Psoas muscle (tissue), 8 donors: Measurements from ENCODE around the gene LCLAT1. TPM values are rescaled to one million over a fixed set of nuclear protein-coding genes. Genes with fewer than 3 reads are reported as not detected.

Experiments
- ATAC-seq, 4 donors: fragments of 200-7000 bp; cut with Tn5 transposase; one replicate each; pipeline ENCODE4 v1.9.1; 2020; ENCODE audit warnings: moderate library complexity in 3 of 4, mild to moderate bottlenecking in 2 of 4
- DNase-seq, 2 donors: peaks; one replicate each; pipeline ENCODE4 v3.0.0-alpha.2; 2020
- H3K27ac ChIP-seq: fragments of 200-600 bp; one replicate; pipeline ENCODE4 v1.8.0; 2022
- H3K27me3 ChIP-seq, 3 donors: fragments of 200-600 bp in 1 of 3; one replicate each; pipeline versions ENCODE4 v1.6.1 to v1.8.0; 2013 to 2022; ENCODE audit warnings: low read length in 2 of 3, mild to moderate bottlenecking in 2 of 3, moderate library complexity in 1 of 3; ENCODE audit not compliant: insufficient read depth in 3 of 3
- H3K36me3 ChIP-seq, 2 donors: fragments of 200-600 bp in 1 of 2; one replicate each; pipeline versions ENCODE4 v1.6.1 to v1.8.0; 2013 to 2022; ENCODE audit warnings: low read depth in 1 of 2, mild to moderate bottlenecking in 1 of 2, moderate library complexity in 1 of 2; ENCODE audit not compliant: insufficient read depth in 1 of 2
- H3K4me1 ChIP-seq: fragments of 200-600 bp; one replicate; pipeline ENCODE4 v1.8.0; 2022
- H3K4me3 ChIP-seq: fragments of 200-600 bp; one replicate; pipeline ENCODE4 v1.8.0; 2022; ENCODE audit warnings: mild to moderate bottlenecking
- H3K9me3 ChIP-seq: fragments of 200-600 bp; one replicate; pipeline ENCODE4 v1.8.0; 2022
- WGBS, 3 donors: extraction: QIAGEN DNeasy Blood & Tissue Kit; methylation state at CpG; one replicate each; pipeline versions ENCODE4 v1.1.6 to v1.1.7; 2013; 5-methylcytosine and 5-hydroxymethylcytosine counted together
- intact Hi-C, 2 donors: fragments of 100-400 bp; cut with DNase I; formaldehyde crosslinking; loops; one replicate each; pipeline versions ENCODE4 v1.11.0 to v1.14.2; 2022
- polyA plus RNA-seq, 3 donors: library from polyadenylated mRNA; stranded (reverse); fragments of 200-250 nt; gene quantifications; one replicate each; pipeline ENCODE4 v1.2.3, GENCODE V29; 2013
- total RNA-seq, 4 donors: library from RNA; stranded (reverse); fragmentation: NEBNext Ultra II Directional in 2 of 4; extraction: Animal tissue kit (Norgen Biotek cat#: 25700) in 2 of 4; gene quantifications; one replicate each; pipeline versions ENCODE4 v1.2.1 to v1.2.4, GENCODE V29; 2021 to 2023
- TF ChIP-seq, protein P1 (sequence below): fragments of 200-600 bp; IDR thresholded peaks from one replicate; pipeline ENCODE4 v1.8.0; 2022; ENCODE audit warnings: antibody characterized with exemption
- donor health status: healthy with polysubstance abuse.
- donor health status: DM: no; HTN: no; CAD: no; lungs with moderate emphysema.
- donor health status: Bipolar disorder and iron deficiency.
- donor health status: healthy.
- donor health status: DM: yes; HTN: yes; CAD: no.
- donor health status: DM: no; HTN: no; CAD: no.
- donor health status: DM: no; HTN: no; CAD: no.
- donor health status: DM: yes; HTN: yes; CAD: no.

LCLAT1 gene
- total and polyA plus RNA-seq, 7 donors, result 4.2 to 18.8 (median 6.0) TPM

GRCh38 chr2:30689496-30690125, 242.6 kb downstream of the LCLAT1 start:
- peak in 2 of 4 donors; percentile 4 for ATAC-seq
- intact Hi-C loops, result loop anchor here in 1 of 2 donors (2.0 kb wide), 1 partner anchor 35 kb away; no protein-coding TSS in a partner anchor
- peaks cover 32% of the 10 kb centered on the region for H3K4me1 ChIP-seq

GRCh38 chr2:30690126-30690561, 243.1 kb downstream of the LCLAT1 start:
- TF ChIP-seq, protein P1, sequence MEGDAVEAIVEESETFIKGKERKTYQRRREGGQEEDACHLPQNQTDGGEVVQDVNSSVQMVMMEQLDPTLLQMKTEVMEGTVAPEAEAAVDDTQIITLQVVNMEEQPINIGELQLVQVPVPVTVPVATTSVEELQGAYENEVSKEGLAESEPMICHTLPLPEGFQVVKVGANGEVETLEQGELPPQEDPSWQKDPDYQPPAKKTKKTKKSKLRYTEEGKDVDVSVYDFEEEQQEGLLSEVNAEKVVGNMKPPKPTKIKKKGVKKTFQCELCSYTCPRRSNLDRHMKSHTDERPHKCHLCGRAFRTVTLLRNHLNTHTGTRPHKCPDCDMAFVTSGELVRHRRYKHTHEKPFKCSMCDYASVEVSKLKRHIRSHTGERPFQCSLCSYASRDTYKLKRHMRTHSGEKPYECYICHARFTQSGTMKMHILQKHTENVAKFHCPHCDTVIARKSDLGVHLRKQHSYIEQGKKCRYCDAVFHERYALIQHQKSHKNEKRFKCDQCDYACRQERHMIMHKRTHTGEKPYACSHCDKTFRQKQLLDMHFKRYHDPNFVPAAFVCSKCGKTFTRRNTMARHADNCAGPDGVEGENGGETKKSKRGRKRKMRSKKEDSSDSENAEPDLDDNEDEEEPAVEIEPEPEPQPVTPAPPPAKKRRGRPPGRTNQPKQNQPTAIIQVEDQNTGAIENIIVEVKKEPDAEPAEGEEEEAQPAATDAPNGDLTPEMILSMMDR, result no peak
- 53 to 79% (median 66%) methylated on average over 5 of the region's 5 CpGs for WGBS, 3 donors
- Histone ChIP-seq H3K4me3 (no peak overlapping the region), H3K4me1 (peaks cover 37% of the 10 kb centered on the region), H3K9me3 (no peaks in the 10 kb centered on the region), H3K27me3 (no peaks in the 10 kb centered on the region), H3K27ac (peak overlapping the region; percentile 44), H3K36me3 (no peaks in the 10 kb centered on the region)
- DNase-seq, result no peak
- intact Hi-C loops, result loop anchor here in 1 of 2 donors (2.0 kb wide), 1 partner anchor 35 kb away; no protein-coding TSS in a partner anchor
- no peak for ATAC-seq

More at GRCh38 chr2:30689496-30690125, 242.6 kb downstream of the LCLAT1 start:
- H3K9me3 ChIP-seq, result no peaks in the 10 kb centered on the region
- H3K27me3 ChIP-seq, result no peaks in the 10 kb centered on the region
- 40 to 61% (median 47%) methylated on average over 6 of the region's 6 CpGs for WGBS, 3 donors
- no peak for DNase-seq
- TF ChIP-seq, protein P1, result no peak
- H3K27ac ChIP-seq, result peak overlapping the region; percentile 44
- H3K36me3 ChIP-seq, result no peaks in the 10 kb centered on the region
- H3K4me3 ChIP-seq, result no peak overlapping the region

DNA sequence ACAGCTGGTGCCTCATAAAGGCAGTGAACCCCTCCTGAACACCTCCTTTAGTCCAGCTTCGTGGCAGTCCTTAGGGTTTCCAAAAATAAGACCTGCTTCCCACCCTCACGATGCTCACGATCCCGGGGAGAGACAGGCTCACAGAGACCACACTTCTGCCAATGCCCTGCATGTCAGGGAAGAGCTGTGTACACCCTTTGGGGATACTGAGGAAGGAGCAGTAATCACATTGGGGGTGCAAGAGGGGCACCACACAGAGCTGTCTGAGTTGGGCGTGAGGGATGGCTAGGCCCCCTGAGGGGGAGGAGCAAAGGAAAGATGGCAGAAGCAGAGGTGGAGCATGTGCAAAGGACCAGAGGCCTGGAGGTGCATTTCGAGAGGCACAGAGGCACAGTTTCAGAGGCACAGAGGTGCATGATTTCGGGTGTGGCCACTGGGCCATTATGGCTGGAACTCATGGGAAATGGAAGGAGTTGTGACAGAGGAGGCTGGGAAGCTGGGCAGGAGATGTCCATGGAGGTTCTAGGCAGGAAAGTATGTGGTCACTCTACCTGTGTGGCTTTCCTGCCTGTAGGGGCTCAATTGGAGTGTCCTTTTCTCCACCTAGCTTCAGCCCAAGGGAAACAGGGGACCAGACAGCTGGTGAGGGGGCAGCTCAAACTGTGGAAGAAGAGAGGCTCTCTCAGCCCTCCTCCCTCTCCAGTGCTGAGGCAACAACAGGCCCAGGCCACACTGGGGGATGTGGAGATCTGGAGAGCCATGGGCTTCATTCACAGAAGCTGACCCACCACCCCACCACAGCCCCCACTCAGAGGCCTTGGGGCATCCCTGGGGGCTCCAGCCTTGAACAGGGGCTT, 244.3 kb downstream of the LCLAT1 start:
- Histone ChIP-seq H3K27me3 (no peaks in the 10 kb centered on the region), H3K4me1 (peaks cover 40% of the 10 kb centered on the region), H3K36me3 (no peaks in the 10 kb centered on the region), H3K27ac (no peak overlapping the region), H3K4me3 (no peak overlapping the region), H3K9me3 (no peaks in the 10 kb centered on the region)
- intact Hi-C loops, result loop anchor here in 1 of 2 donors (2.0 kb wide), 1 partner anchor 37 kb away; no protein-coding TSS in a partner anchor
- 88 to 92% (median 89%) methylated on average over 7 of the region's 7 CpGs for WGBS, 3 donors
- ATAC-seq (no peak), DNase-seq (no peak)
- TF ChIP-seq, protein P1, result no peak

DNA sequence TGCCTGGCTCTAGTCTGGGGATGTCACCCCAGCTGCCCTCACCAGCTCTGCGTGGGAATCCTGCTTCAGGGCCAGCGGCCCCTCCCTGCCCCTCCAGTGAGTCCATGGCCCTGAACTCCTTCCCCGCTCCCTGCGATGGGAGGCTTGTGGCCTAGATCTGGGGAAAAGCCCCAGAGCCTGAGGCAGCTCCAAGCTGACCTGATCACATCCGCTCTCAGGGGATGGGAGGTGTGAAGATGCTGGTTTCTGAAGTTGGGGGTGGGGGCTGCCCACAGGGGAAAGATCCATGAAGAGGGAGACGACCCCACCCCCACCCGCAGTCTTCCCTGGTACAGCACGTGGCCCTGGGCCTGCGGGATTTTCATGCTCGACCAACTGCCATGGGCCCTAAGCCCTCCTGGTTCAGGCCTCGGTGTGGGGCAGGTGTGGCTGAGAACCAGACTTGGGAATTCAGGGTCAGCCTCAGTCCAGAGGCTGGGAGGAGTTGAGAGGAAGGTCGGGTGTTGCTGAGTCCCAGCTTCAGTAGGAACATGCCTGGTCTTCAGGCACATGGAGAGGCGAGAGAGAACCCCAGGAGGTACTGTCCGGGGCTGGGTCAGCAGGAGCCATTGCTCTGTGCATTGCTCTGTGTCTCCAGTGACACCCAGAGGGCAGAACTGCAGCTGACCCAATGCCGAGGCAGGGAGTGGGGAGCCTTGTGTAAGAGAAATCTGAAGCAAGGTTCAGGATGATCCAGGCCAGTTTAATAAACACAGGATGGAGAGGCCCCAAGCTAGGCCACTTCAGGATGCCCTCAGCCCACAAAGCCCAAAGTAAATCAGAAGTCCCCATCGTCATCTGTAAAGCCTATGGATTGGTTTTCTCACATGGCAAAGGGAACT, 245.1 kb downstream of the LCLAT1 start:
- H3K27me3 ChIP-seq, result no peaks in the 10 kb centered on the region
- no peak overlapping the region for H3K4me3 ChIP-seq
- no peak overlapping the region for H3K27ac ChIP-seq
- WGBS, 3 donors, result 84 to 90% (median 85%) methylated on average over 15 to 16 of the region's 16 CpGs
- ATAC-seq (peak; percentile 43 to 75 (median 58)), DNase-seq (peak; percentile 29 to 64)
- no peaks in the 10 kb centered on the region for H3K9me3 ChIP-seq
- TF ChIP-seq, protein P1, result peak; percentile 28
- peaks cover 37% of the 10 kb centered on the region for H3K4me1 ChIP-seq
- intact Hi-C loops, result loop anchor here in 1 of 2 donors (2.0 kb wide), 1 partner anchor 37 kb away; no protein-coding TSS in a partner anchor
- H3K36me3 ChIP-seq, result no peaks in the 10 kb centered on the region
